ENCODE results near the gene NUP98. TPM values are rescaled to one million over a fixed set of nuclear protein-coding genes. Genes with fewer than 3 reads are reported as not detected.

NUP98 gene
- total and polyA plus RNA-seq, 4 donors, result 10.9 to 75.0 (median 43.9) TPM

DNA sequence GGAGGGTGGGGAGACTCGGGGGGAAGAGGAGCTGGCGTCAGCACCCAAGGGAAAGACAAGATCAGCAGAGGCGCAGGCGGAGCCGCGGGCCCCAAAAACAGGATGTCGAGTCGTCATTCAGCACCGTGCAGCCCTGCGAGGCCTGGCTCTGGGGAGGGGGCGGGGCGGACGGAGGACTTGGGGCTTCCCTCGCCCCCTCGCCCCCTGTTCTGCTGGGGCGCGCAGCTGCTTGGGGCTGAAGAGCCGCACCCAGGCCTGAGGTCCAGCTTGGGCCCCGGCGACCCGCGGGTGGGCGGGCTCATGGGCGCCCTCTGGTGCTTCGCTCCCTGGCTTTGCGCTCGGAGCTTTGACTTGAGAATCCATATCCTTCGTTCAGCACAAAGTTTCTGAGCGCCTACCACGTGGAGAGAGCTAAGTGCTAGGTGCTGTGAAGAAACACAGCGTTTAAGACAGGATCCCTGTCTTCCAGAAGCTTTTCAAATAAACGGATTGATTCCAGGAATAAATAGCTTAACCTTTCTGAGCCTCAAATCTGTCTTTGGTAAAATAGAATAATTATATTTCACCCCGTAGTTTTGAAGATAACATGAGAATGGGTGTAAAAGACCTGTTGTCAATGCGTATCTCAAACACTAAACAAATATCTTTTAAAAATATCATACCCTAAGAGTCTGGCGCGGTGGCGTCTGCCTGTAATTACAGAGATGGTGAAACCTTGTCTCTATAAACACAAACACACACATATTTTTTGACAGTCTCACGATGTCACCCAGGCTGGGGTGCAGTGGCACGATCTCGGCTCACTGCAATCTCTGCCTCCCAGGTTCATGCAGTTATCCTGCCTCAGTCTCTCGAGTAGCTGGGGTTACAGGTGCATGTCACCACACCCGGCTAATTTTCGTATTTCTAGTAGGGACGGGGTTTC, 44.3 kb upstream of the NUP98 start:
- Histone ChIP-seq H3K9ac (ENCODE audit: low read depth in 1 of 2, low read length in 2 of 2) (peak overlapping the region in 1 of 2 donors; percentile 60), H3K4me1 (ENCODE audit: control insufficient read depth in 4 of 4, insufficient read depth in 4 of 4, low read length in 3 of 4) (peaks cover 0 to 12% (median 5%) of the 10 kb centered on the region in 4 donors), H3K4me3 (ENCODE audit: low read depth in 1 of 3, low read length in 3 of 3) (peak overlapping the region; percentile 23 to 89 (median 68)), H3K36me3 (ENCODE audit: control insufficient read depth in 4 of 4, insufficient read depth in 3 of 4, low read depth in 1 of 4, low read length in 3 of 4) (no peaks in the 10 kb centered on the region), H3K27ac (ENCODE audit: low read depth in 1 of 2, low read length in 2 of 2) (peak overlapping the region; percentile 84 to 94), H3K27me3 (ENCODE audit: control insufficient read depth in 4 of 4, insufficient read depth in 4 of 4, low read length in 3 of 4) (no peaks in the 10 kb centered on the region), H3K9me3 (ENCODE audit: control insufficient read depth in 4 of 4, low read length in 3 of 4) (no peaks in the 10 kb centered on the region)
- 22% methylated on average over 44 of the region's 44 CpGs for WGBS
- no peak for TF ChIP-seq FOXA1 (IDR thresholded peaks at IDR 0.05)
- TF ChIP-seq, protein P1, sequence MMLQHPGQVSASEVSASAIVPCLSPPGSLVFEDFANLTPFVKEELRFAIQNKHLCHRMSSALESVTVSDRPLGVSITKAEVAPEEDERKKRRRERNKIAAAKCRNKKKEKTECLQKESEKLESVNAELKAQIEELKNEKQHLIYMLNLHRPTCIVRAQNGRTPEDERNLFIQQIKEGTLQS (IDR thresholded peaks at IDR 0.05), result no peak
- TF ChIP-seq, protein P2, sequence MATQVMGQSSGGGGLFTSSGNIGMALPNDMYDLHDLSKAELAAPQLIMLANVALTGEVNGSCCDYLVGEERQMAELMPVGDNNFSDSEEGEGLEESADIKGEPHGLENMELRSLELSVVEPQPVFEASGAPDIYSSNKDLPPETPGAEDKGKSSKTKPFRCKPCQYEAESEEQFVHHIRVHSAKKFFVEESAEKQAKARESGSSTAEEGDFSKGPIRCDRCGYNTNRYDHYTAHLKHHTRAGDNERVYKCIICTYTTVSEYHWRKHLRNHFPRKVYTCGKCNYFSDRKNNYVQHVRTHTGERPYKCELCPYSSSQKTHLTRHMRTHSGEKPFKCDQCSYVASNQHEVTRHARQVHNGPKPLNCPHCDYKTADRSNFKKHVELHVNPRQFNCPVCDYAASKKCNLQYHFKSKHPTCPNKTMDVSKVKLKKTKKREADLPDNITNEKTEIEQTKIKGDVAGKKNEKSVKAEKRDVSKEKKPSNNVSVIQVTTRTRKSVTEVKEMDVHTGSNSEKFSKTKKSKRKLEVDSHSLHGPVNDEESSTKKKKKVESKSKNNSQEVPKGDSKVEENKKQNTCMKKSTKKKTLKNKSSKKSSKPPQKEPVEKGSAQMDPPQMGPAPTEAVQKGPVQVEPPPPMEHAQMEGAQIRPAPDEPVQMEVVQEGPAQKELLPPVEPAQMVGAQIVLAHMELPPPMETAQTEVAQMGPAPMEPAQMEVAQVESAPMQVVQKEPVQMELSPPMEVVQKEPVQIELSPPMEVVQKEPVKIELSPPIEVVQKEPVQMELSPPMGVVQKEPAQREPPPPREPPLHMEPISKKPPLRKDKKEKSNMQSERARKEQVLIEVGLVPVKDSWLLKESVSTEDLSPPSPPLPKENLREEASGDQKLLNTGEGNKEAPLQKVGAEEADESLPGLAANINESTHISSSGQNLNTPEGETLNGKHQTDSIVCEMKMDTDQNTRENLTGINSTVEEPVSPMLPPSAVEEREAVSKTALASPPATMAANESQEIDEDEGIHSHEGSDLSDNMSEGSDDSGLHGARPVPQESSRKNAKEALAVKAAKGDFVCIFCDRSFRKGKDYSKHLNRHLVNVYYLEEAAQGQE (IDR thresholded peaks at IDR 0.05), result no peak
- no peak for TF ChIP-seq EGR1 (IDR thresholded peaks at IDR 0.05; ENCODE audit: low read depth in 2 of 2)
- TF ChIP-seq JUND (IDR thresholded peaks at IDR 0.05), result no peak
- TF ChIP-seq NR2F2 (IDR thresholded peaks at IDR 0.05), result no peak
- TF ChIP-seq RXRA (IDR thresholded peaks at IDR 0.05), result peak in 1 of 2 donors; percentile 16
- TF ChIP-seq, protein P3, sequence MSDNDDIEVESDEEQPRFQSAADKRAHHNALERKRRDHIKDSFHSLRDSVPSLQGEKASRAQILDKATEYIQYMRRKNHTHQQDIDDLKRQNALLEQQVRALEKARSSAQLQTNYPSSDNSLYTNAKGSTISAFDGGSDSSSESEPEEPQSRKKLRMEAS (IDR thresholded peaks at IDR 0.05), result peak; percentile 52
- TF ChIP-seq YY1 (IDR thresholded peaks at IDR 0.05), result peak; percentile 71
- TF ChIP-seq SP1 (IDR thresholded peaks at IDR 0.05), result no peak
- TF ChIP-seq, protein P4, sequence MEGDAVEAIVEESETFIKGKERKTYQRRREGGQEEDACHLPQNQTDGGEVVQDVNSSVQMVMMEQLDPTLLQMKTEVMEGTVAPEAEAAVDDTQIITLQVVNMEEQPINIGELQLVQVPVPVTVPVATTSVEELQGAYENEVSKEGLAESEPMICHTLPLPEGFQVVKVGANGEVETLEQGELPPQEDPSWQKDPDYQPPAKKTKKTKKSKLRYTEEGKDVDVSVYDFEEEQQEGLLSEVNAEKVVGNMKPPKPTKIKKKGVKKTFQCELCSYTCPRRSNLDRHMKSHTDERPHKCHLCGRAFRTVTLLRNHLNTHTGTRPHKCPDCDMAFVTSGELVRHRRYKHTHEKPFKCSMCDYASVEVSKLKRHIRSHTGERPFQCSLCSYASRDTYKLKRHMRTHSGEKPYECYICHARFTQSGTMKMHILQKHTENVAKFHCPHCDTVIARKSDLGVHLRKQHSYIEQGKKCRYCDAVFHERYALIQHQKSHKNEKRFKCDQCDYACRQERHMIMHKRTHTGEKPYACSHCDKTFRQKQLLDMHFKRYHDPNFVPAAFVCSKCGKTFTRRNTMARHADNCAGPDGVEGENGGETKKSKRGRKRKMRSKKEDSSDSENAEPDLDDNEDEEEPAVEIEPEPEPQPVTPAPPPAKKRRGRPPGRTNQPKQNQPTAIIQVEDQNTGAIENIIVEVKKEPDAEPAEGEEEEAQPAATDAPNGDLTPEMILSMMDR (IDR thresholded peaks at IDR 0.05; ENCODE audit: low read depth, low read length, missing input control), result peak; percentile 59
- TF ChIP-seq GABPA (IDR thresholded peaks at IDR 0.05 in 1 of 2, conservative IDR thresholded peaks at IDR 0.05 in 1 of 2), result no peak
- TF ChIP-seq HNF4G (IDR thresholded peaks at IDR 0.05), result no peak
- TF ChIP-seq RAD21 (IDR thresholded peaks at IDR 0.05), result peak; percentile 68 to 76
- TF ChIP-seq, protein P5, sequence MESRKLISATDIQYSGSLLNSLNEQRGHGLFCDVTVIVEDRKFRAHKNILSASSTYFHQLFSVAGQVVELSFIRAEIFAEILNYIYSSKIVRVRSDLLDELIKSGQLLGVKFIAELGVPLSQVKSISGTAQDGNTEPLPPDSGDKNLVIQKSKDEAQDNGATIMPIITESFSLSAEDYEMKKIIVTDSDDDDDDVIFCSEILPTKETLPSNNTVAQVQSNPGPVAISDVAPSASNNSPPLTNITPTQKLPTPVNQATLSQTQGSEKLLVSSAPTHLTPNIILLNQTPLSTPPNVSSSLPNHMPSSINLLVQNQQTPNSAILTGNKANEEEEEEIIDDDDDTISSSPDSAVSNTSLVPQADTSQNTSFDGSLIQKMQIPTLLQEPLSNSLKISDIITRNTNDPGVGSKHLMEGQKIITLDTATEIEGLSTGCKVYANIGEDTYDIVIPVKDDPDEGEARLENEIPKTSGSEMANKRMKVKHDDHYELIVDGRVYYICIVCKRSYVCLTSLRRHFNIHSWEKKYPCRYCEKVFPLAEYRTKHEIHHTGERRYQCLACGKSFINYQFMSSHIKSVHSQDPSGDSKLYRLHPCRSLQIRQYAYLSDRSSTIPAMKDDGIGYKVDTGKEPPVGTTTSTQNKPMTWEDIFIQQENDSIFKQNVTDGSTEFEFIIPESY (IDR thresholded peaks at IDR 0.05), result no peak
- no peak for TF ChIP-seq FOXA2 (IDR thresholded peaks at IDR 0.05)
- TF ChIP-seq HNF4A (conservative IDR thresholded peaks at IDR 0.05), result peak; percentile 21 to 36
- TF ChIP-seq TAF1 (conservative IDR thresholded peaks at IDR 0.05), result no peak
- DNase-seq (ENCODE audit: low spot score), result peak; percentile 89
